ENCODE measurements around the gene MOB2.

MOB2 gene

DNA sequence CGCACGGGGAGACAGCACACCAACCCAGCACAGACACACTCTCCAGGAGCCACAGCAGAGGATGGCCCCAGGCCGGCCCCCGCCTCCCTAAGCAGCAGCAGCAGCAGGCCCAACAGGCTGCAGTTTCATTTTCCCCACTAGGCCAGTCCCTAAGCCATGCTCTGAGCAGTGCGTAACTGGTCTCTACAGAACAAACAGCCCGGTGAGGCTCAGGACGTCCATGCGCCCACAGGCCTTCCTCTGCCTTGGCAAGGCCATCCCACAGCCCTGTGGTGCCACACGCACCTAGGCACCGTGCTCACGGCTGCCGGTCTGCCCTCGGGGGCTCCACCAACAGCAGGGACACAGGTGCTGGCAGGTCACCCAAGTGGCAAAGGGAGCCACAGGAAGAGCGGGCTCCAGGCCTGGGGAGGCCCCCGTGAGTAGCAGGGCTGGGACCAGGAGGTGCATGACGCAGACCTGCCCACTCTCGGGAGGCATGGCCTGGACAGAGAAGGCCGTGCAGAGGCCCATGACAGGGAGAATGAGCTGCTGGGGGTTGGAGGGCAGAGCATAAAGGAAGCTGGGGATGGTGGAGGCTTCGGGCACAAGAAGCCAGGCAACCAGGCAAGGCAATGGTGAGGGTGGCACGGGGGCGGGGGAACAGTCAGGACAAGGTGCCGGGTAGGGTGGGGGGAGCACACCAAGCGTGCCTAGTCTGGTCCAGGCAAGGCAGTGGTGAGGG, 1.4 kb upstream of the MOB2 start:
- TF ChIP-seq CTCF (IDR thresholded peaks at IDR 0.05; ENCODE audit: control insufficient read depth, insufficient read depth, low read depth, low read length, missing control alignments) = no peak
- DNase-seq (ENCODE audit: low read depth) = no peak
- H3K4me3 ChIP-seq (ENCODE audit: control insufficient read depth, low read depth, low read length) = no peak overlapping the region

DNA sequence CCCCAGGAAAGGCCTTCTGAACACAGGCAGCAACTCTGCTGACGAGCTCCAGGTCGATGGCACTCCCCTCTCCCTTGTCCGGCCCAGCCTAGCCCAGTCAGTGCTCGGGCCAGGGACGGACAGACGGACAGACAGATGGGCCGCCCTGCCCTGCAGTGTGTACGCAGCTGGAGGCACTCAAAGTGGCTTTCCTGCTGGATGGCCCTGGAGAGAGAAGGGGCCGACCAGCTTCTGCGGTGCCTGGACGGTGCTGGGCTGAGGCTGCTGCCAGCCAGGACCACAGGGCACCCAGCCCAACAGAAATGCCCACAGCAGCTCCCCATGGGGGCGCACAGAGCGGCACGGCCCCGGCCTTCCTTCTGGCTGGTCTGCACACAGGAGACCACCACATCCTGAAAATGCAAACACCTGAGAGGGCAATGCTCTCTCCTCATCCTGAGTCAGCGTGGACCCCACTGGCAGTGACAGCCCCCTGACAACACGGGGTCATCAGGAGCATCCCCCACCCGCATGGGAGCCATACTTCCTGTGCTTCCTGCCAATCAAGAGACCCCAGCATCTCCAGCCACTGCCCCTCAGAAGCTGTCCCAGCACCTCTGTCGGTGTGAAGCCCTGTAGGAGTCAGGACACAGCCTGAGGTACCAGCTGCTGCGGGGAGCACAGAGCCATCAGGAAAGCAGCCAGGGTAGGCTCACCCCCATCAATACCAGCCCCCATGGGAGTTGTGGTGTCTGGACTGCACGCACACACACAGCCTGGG, 692 bp upstream of the MOB2 start:
- no peak overlapping the region for H3K4me3 ChIP-seq (ENCODE audit: control insufficient read depth, low read depth, low read length)
- TF ChIP-seq CTCF (IDR thresholded peaks at IDR 0.05; ENCODE audit: control insufficient read depth, insufficient read depth, low read depth, low read length, missing control alignments) = no peak
- DNase-seq (ENCODE audit: low read depth) = no peak

GRCh38 chr11:1485504-1485885, 1.1 kb downstream of the MOB2 start:
- TF ChIP-seq CTCF (IDR thresholded peaks at IDR 0.05; ENCODE audit: control insufficient read depth, insufficient read depth, low read depth, low read length, missing control alignments) = no peak
- no peak overlapping the region for H3K4me3 ChIP-seq (ENCODE audit: control insufficient read depth, low read depth, low read length)
- no peak for DNase-seq (ENCODE audit: low read depth)

- DNase-seq (ENCODE audit: low read depth) = no peak
- TF ChIP-seq CTCF (IDR thresholded peaks at IDR 0.05; ENCODE audit: control insufficient read depth, insufficient read depth, low read depth, low read length, missing control alignments) = no peak
- H3K4me3 ChIP-seq (ENCODE audit: control insufficient read depth, low read depth, low read length) = no peak overlapping the region
Measured at GRCh38 chr11:1484695-1485503, 1.7 kb downstream of the MOB2 start.

GRCh38 chr11:1484061-1484671, 2.4 kb downstream of the MOB2 start:
- DNase-seq (ENCODE audit: low read depth) = no peak
- TF ChIP-seq CTCF (IDR thresholded peaks at IDR 0.05; ENCODE audit: control insufficient read depth, insufficient read depth, low read depth, low read length, missing control alignments) = no peak
- no peak overlapping the region for H3K4me3 ChIP-seq (ENCODE audit: control insufficient read depth, low read depth, low read length)

GRCh38 chr11:1483445-1483961, 3.1 kb downstream of the MOB2 start:
- no peak for DNase-seq (ENCODE audit: low read depth)

More at GRCh38 chr11:1483445-1483961, 3.1 kb downstream of the MOB2 start:
- no peak for TF ChIP-seq CTCF (IDR thresholded peaks at IDR 0.05; ENCODE audit: control insufficient read depth, insufficient read depth, low read depth, low read length, missing control alignments)
- H3K4me3 ChIP-seq (ENCODE audit: control insufficient read depth, low read depth, low read length) = no peak overlapping the region
